Peyer's patch (tissue), 4 donors: ENCODE measurements around the gene C19orf44.
"Not testable (repeated sequence)": the region's sequence is repeated elsewhere in the genome, so short reads cannot be mapped to it uniquely, and the experiment has no call there.

Source experiments
- CTCF ChIP-seq, 6 experiments: fragments of 450-650 bp in 4 of 6; fragments of 200-600 bp in 2 of 6; sonication (generic) in 1 of 6; IDR thresholded peaks; one replicate each; pipeline ENCODE4 v1.5.1; 2017 to 2019; ENCODE audit warnings: antibody characterized with exemption in 6 of 6, mild to moderate bottlenecking in 3 of 6, moderate library complexity in 1 of 6
- POLR2A ChIP-seq, 2 donors: fragments of 450-650 bp; IDR thresholded peaks; one replicate each; pipeline ENCODE4 v1.5.1; 2017; ENCODE audit warnings: antibody characterized with exemption in 2 of 2, mild to moderate bottlenecking in 2 of 2, moderate library complexity in 2 of 2

- TF ChIP-seq CTCF, POLR2A (IDR thresholded peaks at IDR 0.05): not testable (repeated sequence)
These were observed 29.3 kb upstream of the C19orf44 start for GRCh38 chr19:16466802-16467427.
